Medulla oblongata (tissue), 1 donor: ENCODE data around the gene HOXC5.

Experiments used
- DNase-seq: peaks from one replicate; pipeline ENCODE4 v3.0.0-alpha.2; 2015; ENCODE audit errors: extremely low spot score

HOXC5 gene

GRCh38 chr12:54045868-54046521, 13.1 kb downstream of the HOXC5 start:
- no peak for DNase-seq

- DNase-seq: no peak
Observed at GRCh38 chr12:54046809-54047159, 13.9 kb downstream of the HOXC5 start.

- DNase-seq: no peak
Observed at GRCh38 chr12:54047160-54047963, 14.5 kb downstream of the HOXC5 start.

GRCh38 chr12:54047964-54048303, 15.1 kb downstream of the HOXC5 start:
- DNase-seq: no peak

GRCh38 chr12:54048406-54049093, 15.7 kb downstream of the HOXC5 start:
- DNase-seq: no peak

GRCh38 chr12:54049108-54049507, 16.3 kb downstream of the HOXC5 start:
- DNase-seq: no peak

- DNase-seq: no peak
Observed at GRCh38 chr12:54050482-54050810, 17.6 kb downstream of the HOXC5 start.

- DNase-seq: no peak
Observed at GRCh38 chr12:54051026-54051842, 18.4 kb downstream of the HOXC5 start.

GRCh38 chr12:54051874-54052437, 19.1 kb downstream of the HOXC5 start:
- no peak for DNase-seq

- no peak for DNase-seq
Observed at GRCh38 chr12:54052438-54053002, 19.7 kb downstream of the HOXC5 start.

- DNase-seq: peak; percentile 83
Observed at GRCh38 chr12:54053003-54053750, 20.3 kb downstream of the HOXC5 start.

- peak; percentile 84 for DNase-seq
Observed at GRCh38 chr12:54053751-54054741, 21.2 kb downstream of the HOXC5 start, which contains the start of gene HOXC4. Gene HOXC4, plus strand, starts transcription at chr12:54053835. Its CDS starts 88 bp downstream, at chr12:54053923.

GRCh38 chr12:54054742-54055194, 21.9 kb downstream of the HOXC5 start:
- no peak for DNase-seq

- DNase-seq: no peak
Observed at GRCh38 chr12:54055552-54055951, 22.7 kb downstream of the HOXC5 start.

GRCh38 chr12:54056110-54056509, 23.3 kb downstream of the HOXC5 start:
- DNase-seq: no peak

- DNase-seq: no peak
Observed at GRCh38 chr12:54058128-54058768, 25.4 kb downstream of the HOXC5 start.

GRCh38 chr12:54059668-54060067, 26.8 kb downstream of the HOXC5 start:
- DNase-seq: no peak

- no peak for DNase-seq
Observed at GRCh38 chr12:54060174-54060974, 27.5 kb downstream of the HOXC5 start.
